Measurements from ENCODE around the gene NSUN3.
A peak's percentile ranks its signal among the peaks of the same experiment; 100 is the strongest.
"Not testable (repeated sequence)": the region's sequence is repeated elsewhere in the genome, so short reads cannot be mapped to it uniquely, and the experiment has no call there.

Gene NSUN3

DNA sequence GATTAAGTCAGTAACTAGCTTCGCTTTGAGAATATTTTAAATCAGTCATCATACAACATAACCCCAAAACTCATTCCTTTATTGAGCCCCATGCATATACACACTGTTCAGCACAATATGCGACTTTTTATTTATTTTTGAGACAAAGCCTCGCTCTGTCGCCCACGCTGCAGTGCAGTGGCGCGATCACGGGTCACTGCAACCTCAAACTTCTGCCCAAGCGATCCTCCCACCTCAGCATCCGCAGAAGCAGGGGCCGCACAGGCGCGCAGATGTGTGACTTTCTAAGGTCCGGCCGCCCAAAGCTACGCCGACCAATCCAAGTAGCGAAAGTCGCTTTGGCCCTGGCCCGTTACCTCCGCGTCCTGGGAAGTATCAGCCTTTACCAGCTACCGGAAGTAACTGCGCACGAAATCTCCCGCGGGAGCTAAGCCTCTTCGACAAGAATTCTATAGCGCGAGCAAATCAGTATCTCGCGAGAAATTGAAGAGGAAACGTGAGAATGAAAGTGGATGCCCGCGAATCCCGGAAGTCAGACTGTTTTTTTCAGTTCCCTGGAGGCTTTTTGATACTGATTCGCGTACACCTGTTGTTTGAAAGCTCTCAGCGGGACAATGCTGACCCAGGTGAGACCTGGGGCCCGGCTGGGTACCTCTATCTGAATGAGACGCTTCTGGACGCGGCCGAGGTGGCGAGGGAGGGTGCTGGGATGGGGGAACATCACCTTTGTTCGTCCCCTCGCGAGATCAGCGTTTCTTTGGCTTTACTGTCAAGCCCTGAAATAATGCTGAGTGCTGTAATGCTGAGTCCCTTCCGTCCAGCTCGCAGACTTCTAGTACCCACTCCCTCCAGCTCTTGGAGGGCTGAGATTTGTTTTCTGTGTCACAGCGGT lies at the start of gene NSUN3, which contains the start of gene DHFR2:
Gene NSUN3 (plus strand): TSS at position 549 of the 892 bp plus-strand sequence. CDS start 66 bp downstream, at position 615.
Gene DHFR2 (minus strand): TSS at position 404 of the 892 bp plus-strand sequence. CDS start 1,405 bp downstream, outside the sequence.
- peak; percentile 86 to 92 for DNase-seq

DNA sequence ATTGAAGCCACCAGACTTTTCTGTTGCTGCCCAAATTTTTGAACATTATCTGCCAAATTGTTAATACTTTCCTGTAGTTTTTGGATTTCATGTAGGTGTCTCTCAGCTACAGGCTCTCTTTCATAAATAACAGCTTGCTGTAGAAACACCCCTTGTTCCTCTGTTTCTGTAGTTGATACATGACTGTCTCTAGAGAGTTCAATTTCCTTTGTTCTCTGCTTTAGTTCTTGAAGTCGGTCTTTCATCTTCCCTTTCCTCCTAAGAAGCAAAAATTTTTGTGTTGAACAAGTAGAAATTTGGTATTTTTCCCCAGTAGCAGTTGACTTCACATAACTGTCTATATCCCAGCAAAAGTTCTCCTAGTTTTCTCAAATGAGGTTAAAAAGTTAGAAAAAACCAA lies 47.8 kb upstream of the NSUN3 start:
- DNase-seq: no peak

DNA sequence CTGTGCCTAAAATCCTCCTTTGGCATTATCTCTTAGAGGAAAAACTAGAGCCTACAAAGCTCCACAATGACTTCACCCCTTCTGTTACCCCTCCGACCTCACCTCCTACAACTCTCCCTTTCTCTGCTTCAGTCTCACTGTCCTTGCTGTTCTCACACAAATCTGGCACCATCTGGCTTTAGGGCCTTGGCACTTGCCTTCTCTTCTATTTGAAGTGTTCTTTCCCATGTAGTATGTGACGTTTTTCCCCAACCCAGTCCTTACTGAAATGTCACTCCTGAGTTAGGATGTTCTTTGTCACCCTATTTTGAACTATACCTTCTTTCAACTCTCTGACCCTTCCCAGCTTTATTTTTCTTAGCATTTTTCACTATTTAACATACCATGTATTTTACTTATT lies 43.2 kb upstream of the NSUN3 start:
- no peak for DNase-seq

DNA sequence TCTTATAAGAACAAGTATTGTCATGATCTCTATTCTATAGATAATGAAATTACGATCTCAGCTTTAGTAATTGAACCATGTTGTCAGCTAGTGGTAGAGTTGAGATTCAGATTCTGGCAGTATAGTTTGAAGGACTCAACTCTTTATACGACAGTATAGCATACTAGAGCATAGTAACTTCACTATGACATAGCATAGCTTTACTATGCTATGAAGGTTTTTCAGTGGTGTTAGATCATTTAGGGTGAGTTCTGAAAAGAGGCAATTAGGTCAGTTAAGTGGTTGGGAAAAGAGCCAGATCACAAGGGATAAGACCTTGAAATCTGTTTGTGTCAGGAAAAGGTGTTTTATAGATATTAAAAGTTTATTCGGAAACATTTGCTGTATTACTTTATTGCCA lies 42.6 kb upstream of the NSUN3 start:
- no peak for DNase-seq

DNA sequence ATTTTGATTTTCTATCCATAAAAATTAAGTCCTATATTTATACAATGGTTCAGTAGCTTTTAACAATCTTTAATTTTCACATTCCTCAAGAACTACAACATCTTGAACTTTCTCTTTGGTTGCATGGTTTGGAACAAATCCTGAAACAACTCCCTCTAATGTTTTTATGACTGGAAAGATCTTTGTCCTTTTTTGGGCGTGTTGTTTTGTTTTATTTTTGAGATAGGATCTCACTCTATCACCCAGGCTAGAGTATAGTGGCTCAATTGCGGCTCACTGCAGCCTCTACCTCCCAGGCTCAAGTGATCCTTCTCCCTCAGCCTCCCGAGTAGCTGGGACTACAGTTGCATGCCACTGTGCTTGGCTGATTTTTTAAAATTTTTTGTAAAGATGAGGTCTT lies 38.5 kb upstream of the NSUN3 start:
- no peak for DNase-seq

DNA sequence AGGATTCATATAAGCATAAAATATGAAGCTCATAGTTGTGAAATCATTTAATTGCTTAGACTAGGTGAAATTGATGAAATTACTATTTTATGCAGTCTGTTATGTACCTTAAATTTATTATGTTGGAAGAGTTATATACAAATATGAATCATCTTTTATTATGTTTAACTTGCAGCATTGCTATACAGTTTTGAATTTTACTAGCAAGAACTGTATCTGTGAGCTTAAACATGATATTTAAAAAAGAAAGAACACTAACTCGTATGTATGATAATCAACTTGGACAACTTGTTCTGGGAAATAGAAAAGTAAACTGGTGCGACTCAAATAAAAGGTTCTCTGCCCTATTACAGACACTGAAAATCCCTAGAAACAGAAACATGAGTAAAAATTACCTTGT lies 36.2 kb upstream of the NSUN3 start:
- no peak for DNase-seq

DNA sequence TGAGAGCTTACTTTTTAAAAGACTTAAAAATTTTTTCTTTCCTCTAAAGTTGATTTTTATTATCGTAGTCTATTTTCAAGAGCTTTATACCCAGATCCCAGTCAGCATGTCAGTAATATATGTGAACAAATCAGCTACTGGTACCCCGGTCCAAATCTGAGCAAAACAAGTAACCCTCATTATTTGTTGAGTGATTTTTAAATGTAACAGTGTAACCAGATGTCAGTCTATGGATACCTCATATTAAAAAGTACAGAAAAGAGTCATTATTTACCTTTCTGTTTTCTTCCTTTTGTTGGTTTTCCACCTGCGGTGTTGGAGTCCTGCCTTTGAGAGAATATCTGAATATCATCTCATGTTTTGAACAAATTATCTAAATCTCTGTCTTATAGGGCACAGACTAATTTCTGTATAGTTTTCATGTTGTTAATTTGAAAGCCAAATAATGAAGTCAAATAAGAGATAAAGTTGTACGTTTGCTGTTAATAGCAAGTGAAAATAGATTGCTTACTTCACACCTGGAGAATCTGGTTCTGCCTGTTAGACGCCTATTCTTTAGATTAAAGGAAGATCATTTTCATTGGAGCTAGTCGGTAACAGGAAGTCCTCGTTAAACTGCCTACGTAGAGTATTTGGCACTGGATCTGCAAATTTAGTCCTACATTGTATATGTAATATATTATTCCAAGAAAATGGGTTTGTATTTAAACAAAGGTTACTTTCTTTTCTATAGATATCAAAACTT lies 34.6 kb upstream of the NSUN3 start, which contains the start of gene STX19:
Gene STX19 (minus strand): TSS at position 505 of the 745 bp plus-strand sequence. CDS start 13,328 bp downstream, outside the sequence.
- no peak for DNase-seq

DNA sequence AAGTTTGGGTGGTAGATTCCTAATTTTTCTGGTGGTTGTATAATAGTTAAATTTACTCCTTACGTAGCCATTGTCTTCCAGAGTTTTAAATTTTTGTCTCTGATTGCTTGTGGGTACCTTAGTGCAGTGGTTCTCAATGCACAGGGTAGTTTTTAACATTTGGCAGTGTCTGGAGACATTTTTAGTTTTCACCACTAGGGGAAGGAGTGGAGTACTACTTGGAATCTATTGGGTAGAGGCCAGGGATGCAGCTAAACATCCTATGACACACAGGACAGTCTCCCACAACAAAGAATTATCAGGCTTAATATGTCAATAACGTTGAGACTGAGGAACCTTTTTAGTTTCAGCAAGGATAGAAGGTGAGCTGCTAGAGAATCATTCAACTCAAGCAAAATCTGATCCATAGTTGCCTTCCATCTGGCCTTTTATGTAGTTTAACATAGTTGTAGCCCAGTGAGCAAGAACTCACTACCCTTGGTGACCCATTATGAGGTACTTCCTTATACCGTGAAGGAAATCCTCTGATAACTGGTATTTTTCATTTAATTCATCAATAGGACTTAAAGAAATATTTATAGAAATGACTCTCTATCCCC lies 25.9 kb upstream of the NSUN3 start:
- peak in 1 of 2 donors; percentile 27 for DNase-seq

DNA sequence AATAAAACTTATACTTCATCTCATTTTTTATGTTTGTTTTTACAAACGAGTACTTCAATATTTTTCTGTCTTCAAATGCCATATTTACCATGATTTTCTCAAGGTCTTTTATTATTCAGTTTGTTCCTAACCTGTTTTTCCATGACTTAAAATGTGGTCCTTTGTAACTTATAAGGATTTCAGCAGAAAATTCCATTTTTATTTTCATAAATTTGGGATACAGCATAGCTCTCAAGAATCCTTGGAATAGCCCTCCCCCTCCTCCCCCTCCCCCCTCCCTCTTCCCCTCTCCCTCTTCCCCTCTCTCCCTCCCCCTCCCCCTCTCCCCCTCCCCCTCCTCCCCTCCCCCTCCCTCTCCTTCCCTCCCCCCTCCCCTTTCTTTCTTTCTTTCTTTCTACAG lies 19.6 kb upstream of the NSUN3 start:
- no peak for DNase-seq

DNA sequence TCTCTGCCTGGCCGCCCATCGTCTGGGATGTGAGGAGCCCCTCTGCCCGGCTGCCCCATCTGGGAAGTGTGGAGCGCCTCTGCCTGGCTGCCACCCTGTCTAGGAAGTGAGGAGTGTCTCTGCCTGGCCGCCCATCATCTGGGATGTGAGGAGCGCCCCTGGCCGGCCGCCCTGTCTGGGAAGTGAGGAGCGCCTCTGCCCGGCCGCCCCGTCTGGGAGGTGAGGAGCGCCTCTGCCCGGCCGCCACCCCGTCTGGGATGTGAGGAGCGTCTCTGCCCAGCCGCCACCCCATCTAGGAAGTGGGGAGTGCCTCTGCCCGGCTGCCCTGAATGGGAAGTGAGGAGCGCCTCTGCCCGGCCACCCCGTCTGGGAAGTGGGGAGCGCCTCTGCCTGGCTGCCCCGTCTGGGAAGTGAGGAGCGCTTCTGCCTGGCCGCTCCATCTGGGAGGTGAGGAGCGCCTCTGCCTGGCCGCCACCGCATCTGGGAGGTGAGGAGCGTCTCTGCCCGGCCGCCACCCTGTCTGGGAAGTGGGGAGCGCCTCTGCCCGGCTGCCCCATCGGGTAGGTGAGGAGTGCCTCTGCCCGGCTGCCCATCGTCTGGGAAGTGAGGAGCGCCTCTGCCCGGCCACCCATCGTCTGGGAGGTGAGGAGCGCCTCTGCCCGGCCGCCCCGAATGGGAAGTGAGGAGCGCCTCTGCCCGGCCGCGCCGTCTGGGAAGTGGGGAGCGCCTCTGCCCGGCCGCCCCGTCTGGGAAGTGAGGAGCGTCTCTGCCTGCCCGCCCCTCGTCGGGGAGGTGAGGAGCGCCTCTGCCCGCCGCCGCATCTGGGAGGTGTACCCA lies 18.5 kb upstream of the NSUN3 start:
- DNase-seq: not testable (repeated sequence)

DNA sequence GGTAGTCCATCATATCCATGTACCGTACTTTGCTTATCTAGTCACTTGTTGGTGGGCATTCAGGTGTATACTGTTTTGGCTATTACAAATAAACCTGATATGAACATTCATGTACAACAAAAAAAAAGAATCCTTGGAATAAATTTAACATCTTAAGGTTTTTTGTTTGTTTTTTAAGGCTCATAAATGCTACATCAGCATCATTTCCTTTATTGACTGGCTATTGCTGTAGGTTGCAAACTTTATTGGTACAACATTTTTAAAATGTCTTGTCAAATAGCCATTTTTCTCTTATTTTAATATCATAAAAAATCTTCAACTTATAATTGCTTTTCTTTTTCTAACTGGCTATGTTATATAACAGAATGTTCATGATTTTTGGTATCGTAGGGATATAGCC lies 16.3 kb upstream of the NSUN3 start:
- DNase-seq: no peak

DNA sequence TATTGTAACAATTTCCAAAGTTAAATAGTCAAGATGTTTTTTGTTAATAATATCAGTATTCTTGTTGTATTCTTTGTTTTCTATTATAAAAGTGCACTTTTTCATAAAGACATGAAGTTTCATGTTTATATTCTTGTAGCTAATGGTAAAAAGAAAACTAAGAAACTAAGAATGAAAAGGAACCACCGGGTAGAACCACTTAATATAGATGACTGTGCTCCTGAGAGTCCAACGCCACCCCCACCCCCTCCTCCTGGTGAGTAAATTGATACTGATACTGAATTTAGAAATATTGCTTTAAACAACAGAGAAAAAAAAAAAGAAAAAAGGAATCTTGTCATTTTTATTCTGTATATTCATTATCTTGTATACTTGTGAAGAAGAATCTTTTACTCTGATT lies 13.6 kb upstream of the NSUN3 start:
- no peak for DNase-seq

DNA sequence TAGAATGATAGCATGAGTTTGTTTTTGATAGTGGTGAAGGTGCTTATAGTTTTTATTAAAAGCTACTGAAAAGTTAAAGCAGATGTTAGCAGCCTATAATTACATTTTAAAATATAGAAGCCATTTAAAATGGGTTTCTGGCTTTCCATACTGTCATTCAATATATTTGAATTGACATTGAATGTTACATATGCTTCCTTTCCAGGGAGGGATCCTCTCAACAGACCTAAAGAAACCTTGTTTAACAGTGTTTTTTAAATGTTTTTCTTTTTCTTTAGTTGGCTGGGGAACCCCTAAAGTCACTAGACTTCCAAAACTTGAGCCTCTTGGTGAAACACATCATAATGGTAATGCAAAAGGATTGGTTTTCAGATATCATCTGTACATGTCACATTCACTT lies 12.3 kb upstream of the NSUN3 start:
- DNase-seq: no peak

DNA sequence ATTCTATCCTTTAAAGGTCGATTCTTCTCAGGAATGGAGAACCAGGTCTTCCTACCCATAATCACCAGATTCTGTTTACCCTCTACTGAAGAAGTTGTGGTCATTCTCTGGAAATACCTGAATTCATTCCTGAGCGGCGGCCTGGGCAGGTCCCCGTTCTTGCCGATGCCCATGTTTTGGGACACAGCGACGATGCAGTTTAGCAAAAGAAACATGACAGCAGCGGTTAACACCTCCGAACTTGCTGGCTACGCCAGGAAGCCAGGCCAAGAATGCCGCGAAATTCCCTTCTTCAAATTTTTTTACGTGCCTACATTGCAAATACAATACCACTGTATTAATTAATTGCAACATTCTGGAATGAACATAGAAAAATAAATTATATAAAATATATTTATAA lies 1.6 kb upstream of the NSUN3 start:
- DNase-seq: no peak

DNA sequence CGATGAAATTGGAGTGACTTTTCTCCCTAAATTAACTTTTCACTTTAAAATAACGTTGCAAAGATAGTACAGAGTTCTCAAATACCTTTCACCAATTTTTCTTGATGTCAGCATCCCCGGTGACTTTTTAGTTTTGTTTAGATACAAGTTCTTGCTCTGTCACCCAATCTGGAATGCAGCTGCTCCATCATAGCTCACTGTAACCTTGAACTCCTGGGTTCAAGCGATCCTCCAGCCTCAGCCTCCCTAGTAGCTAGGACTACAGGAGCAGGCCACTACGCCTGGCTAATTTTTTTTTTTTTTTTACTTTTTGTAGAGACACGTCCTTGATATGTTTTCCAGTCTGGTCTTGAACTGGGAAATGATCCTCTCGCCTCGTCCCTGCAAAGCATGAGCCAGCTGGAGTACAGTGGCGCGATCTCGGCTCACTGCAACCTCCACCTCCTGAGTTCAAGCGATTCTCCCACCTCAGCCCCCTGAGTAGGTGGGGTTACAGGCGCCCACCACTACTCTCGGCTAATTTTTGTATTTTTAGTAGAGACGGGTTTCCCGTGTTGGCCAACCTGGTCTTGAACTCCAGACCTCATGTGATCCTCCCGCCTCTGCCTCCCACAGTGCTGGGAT lies 747 bp downstream of the NSUN3 start:
- no peak for DNase-seq

DNA sequence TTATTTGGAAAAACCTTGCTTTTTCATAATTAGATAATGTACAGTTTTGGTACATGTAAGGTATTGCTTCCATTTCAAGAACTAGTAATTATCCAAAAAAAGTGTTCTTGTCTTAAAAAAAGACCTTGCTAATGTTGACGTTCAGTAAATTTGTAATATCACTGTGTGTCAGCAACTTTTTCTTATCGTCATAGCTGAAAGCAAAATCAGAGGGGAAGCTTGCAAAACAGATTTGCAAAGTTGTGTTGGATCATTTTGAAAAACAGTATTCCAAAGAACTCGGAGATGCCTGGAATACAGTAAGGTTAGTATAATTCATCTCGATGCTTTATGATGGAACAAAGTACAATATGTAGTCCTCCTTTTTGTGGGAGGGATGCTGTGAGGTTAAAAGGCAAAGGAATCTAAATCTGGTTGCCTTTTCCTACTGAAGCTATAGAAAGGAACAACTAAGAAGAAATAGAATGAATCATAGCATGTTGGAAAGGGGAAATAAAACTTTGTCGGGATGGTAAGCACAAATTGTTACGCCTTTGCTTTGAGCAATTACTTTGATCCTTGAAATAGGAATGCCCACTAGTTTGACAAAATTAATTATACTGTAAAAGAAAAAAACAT lies 1.5 kb downstream of the NSUN3 start:
- no peak for DNase-seq

DNA sequence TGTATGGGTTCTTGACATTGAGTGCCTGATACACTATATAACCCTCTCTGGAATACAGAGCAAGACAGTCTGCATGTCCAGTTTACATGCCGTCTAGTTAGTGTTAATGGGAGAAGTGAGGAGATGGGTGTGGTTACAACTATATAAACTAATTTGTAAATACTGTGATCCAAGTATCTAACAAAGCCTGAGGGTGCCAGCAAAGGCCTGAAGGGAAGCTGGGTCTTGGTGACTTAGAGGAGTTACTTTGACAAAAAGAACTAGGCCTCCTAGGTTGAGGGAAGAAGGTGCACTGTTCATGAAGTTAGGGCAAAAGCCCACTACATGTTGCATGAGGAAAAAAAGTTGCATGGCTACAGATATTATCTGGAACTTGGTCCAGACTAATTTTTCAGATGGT lies 2.3 kb downstream of the NSUN3 start:
- DNase-seq: no peak

DNA sequence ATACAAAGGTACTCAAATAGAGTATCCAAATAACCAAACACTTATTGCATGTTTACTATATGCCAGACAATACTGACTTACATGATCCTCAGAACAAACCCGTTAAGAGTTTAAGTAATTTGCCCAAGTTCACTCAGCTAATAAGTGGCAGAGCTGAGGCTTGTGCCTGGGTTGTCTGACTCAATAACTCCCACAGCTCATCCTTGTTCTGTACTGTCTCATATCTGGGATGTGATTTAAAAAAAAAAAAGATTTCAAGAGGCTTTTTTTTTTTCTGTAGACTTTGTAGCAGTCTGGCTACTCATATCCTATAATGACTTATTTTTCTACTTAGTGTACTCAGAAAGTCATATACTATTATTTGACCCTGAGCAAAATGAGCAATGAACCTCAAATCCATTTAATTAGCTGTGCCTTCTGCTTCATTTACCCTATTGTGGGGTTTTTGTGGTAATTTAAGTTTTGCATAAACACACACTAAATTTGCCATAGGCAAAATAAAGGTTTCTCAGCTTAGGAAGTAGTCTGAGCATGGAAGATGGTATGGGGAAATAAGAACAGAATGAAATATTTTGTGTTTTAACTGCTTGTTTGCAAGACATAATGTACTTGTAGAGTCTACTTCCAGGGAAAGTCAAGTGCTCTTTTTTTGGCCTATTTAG lies 3.1 kb downstream of the NSUN3 start:
- no peak for DNase-seq

DNA sequence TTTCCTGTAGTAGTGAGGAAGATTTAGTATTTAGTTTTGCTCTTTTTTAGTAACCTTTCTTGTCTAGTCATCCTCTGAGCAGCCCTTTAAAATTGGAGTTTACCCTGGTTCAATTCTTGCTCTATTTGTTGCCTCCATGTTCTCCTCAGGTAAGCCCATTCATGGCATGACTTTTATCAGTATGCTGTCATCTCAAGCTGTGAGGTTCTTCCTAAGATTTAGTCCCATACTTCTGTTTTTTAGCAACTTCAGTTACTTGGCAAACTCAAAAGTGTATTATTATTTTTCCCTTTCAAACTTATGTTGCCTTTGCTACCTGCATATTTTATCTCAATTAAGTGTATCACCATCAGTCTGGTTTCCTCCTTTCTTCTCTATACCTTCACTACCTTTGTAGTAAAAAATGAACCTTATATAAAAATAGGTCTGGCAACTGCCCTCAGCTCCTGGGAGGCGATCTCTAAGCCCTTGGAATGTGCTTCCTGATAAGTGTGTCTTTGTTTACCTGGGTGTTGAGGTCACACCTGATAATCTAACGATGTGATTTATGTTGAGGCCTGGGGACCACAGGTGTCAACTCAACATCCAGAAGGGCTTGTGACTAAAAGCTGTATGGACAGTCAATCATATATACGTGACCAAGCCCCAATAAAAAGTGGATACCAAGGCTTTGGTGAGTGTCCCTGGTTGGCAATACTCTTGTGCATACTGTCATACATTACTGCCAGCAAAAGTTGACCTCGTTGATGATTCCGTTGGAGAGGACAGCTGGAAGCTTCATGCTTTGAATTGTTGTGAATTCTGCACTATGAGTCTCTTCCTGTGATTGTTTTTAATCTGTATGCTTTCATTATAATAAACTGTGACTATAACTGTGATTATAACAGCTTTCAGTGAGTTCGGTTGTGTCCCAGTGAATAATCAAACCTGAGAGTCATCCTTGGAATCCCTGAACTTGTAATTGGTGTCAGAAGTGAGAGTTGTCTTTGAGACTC lies 3.9 kb downstream of the NSUN3 start:
- DNase-seq: no peak

All from CD4-positive, alpha-beta T cell treated with Interferon alpha-2 for 1 hour (primary cell).